NCI-H1436 (cell line): ENCODE measurements around the gene OR51B5.
"Not testable (repeated sequence)": the region's sequence is repeated elsewhere in the genome, so short reads cannot be mapped to it uniquely, and the experiment has no call there.

ENCODE experiments used
- DNase-seq: peaks from one replicate; lab custom pipeline; 2025; lab: John Stamatoyannopoulos, UW

The OR51B5 gene

DNA sequence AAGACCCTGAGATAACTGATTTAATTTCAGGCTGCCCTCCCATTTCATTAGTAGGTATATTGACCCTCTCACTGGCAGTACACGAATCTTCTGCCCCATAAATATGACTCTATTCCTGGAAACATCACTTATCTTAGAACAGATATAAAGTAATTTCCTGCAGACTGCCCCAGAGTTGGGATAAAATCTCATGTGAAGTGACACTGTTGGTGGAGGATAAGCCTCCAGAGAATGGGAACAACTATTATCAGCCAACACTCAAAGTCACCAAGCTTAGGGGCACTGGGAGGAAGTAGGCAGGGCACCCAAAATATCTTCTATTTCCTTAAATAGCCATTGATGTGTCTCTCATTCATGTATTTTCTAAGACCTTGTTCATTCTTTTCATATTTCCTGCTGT lies 8.2 kb downstream of the OR51B5 start:
- no peak for DNase-seq

DNA sequence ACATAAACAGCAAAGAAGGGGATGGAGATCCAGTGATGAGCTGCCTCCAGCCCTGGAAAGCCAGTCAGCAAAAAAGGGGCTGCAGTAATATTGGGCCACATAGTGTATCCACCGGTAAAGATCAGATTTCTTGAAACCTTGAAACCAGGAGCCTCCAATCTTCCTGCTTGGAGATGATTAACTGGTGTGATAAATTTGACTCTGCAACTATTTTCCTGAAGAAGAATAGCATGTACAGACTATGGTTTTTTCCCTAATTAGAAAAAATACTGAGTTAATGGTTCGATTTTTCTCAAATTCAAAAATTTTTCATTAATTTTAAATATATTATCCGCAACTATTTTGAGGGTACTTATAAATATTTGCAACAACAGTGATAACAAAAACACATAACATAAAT lies 19.1 kb downstream of the OR51B5 start, which contains the start of gene OR51B2:
OR51B2 (minus strand) TSS at position 101 of the 400 bp plus-strand sequence; CDS start at position 101, 0 bp downstream.
- no peak for DNase-seq

DNA sequence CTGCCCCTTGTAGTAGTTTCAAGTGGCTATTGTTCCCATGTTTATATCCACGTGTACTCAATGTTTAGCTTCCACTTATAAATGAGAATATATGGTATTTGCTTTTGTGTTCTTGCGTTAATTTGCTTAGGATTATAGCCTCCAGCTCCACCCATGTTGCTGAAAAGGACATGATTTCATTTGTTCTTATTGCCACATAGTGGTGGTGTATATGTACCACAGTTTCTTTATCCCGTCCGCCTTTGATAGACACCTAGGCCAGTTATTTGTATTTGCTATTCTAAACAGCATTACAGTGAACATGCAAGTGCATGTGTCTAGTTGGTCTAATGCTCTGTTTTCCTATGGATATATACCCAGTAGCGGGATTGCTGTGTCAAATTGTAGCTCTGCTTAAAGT lies 26.0 kb downstream of the OR51B5 start:
- DNase-seq = no peak

DNA sequence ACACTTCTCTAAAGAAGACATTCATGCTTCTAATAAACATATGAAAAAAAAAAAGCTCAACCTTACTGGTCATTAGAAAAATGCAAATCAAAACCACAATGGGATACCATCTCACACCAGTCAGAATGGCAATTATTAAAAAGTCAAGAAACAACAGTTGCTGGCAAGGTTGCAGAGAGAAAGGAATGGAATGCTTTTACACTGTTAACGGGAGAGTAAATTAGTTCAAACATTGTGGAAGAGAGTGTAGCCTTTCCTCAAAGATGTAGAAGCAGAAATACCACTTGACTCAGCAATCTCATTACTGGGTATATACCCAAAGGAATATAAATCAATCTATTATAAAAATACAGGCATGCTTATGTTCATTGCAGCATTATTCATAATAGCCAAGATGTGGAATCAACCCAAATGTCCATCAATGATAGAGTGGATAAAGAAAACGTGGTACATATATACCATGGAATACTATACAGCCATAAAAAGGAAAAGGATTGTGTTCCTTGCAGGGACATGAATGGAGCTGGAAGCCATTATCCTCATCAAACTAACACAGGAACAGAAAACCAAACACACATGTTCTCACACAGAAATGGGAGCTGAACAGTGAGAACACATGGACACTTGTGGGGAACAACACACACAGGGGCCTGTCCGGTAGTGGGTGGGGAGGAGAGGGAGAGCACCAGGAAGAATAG lies 29.8 kb downstream of the OR51B5 start:
- DNase-seq = not testable (repeated sequence)

DNA sequence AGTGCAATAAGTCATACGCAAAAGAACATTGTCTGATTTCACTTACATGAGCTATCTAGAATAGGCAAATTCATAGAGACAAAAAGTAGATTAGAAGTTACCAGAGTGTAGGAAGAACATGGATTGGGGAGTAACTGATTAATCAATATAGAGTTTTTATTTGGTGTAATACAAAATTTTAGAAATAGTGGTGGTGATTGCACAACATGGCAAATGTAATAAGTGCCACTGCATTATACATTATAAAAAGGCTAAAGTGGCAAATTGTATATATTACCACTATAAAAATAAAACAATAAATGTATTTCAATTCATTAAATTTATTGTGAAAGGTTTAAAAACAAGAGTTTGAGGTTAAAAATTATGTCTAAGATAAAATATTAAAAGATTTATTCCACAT lies 32.9 kb downstream of the OR51B5 start:
- DNase-seq = no peak

DNA sequence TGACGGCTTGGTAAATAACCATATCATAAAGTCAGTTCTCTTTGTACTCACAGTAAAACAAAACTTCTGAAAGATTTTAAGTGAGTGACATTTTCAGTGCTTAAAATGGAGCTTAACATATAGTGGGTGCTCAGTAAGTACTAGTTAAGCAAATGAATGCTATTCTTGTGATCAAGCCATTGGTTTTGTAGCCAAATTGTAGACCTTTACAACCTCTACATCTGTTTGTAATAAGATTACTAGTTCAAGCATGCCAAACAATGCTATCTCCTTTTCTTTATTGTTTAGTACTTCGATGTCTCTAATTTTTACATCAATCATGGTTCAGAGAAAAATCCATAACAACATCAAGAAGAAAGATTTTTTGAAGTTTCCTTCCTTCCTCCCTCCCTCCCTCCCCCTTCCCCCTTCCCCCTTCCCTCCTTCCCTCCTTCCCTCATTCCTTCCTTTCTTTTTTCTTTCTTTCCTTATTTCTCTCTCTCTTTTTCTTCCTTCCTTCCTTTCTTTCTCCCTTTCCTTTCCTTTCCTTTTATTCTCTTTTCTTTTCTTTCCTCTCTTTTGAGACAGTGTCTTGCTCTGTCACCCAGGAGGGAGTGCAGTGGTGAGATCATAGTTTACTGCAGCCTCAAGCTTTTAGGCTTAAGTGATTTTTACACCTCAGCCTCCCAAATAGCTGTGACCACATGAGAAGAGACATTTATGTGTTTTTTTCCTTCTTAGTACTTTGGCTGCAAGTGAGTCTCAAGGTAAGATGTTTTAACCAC lies 35.9 kb downstream of the OR51B5 start:
- no peak for DNase-seq

DNA sequence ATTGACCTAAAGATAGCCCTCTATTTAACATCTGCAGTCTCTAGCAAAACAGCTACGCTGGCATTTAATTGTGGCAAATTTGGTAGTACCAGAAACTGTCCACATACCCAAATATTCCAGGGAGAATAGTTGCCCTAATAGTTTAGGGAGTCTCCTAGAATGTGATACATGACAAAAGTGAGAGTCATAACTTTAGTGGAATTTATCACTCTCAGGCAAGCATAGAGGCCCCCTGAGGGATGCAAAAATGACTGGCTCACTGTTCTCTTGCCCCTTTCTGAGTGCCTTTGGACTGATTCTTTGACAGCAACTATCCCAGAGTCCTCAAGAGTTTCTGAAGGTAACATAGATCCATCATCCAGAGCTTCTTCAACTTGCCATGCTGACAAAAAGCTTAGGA lies 39.3 kb downstream of the OR51B5 start:
- no peak for DNase-seq

DNA sequence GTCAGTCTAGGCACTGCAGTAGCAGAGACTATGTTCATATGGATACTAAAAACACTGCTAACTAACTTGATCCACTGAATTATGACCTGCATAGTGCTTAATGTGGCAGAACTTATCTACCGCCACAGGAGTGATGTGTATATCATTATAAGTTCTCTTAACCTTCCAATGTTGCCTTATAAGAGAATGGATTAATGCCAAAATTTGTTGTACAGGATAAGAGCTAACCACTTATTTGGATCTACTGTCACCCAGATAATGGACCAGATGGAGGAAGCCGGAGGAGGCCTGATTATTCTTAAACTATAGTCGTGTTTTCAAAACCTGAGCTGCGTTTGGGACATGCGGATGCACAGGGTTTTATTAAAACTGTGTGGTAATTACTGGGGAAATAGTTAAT lies 39.7 kb downstream of the OR51B5 start:
- DNase-seq = no peak

DNA sequence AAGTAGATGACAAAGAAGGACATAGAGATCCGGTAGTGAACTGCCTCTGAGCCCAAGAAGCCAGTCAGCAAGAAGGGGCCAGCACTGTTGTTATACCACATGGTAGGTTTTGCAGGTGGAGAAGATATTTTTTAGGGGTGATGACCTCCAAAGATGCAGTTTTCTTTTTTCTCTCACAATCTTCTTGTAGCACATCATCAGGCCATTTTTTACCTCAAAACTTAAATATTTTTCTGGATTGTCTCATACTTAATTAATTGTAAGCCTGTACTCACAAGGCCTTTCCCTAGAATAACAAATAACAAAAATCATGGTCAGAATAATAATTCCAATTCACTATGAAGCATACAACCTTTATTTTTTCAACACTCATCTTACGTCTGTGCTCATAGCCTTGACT lies 41.5 kb downstream of the OR51B5 start, which contains the start of gene OR51B4:
OR51B4 (minus strand) TSS at position 101 of the 400 bp plus-strand sequence; CDS start at position 101, 0 bp downstream.
- DNase-seq = no peak

DNA sequence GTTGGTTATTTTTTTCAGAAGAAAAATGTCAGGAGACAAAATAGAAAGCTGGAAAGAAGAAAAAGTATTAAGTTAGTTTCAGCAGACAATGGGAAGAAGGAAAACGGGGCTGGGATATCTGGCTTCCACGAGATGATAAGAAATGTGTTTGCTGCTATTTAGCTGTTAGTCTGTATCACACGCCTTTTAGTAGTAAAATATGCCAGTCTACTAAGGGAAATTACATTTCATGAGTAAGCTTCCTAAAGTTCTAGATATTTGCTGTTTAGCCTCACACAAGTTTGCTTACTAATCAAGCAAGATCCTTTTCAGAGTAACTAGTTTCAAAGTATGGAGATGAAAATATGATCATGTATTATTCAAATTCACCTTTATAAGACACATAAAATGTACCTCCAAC lies 43.1 kb downstream of the OR51B5 start:
- no peak for DNase-seq

DNA sequence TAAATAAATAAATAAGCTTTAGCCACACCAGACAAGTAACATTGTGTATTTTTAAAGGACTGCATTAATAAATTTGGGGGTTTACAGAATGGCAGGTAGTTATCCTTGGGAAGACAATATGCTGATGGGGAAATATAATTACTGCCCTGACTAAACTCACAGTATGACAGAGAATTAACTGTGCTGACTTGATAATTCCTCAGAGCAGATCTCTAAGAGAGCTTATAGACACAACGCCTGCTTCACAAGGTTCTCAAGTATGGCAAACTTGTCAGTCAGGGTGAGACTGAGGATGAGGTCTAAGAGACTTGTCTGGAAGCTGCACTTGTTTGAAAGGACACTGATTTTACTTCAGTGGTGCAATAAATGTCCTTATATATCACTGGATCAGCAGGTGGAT lies 44.9 kb downstream of the OR51B5 start:
- no peak for DNase-seq

DNA sequence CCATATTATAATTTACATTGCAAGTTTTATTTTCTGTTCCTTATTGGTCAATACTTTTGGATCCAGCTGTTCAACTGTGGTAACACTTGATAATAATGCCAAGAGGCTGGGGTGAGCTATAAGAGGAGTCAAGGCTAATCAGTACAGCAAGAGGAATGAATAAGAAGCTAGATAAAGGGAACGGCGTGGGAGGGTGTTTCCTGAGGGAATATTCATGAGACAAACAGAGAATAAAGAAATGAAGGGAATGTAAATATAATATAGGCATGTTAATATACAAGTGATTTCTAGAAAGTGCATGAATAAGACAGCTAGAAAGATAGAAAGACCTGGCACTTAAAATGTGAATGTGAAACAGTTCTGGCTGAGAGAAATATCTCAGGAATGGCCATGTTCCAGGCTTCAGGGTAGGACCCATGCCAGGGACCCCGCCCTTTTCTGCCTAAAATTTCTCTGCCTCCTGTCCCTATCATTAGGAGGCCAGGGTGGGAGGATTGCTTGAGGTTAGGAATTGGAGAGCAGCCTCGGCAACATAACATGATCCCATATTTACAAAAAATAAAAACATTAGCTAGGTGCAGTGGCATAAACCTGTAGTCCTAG lies 45.5 kb downstream of the OR51B5 start:
- DNase-seq = no peak

DNA sequence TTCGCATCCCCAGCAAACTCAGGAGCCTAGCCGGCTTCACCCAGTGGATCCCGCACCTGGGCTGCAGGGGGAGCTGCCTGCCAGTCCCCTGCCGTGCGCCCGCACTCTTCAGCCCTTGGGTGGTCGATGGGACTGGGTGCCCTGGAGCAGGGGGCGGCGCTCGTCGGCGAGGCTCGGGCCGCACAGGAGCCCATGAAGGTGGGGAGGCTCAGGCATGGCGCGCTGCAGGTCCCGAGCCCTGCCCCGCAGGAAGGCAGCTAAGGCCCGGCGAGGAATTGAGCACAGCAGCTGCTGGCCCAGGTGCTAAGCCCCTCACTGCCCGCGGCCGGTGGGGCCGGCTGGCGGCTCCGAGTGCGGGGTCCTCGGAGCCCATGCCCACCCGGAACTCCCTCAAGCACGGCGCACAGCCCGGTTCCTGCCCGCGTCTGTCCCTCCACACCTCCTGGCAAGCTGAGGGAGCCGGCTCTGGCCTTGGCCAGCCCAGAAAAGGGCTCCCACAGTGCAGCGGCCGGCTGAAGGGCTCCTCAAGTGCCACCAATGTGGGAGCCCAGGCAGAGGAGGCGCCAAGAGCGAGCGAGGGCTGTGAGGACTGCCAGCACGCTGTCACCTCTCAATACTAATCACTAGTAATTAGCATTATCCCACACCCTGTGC lies 48.9 kb downstream of the OR51B5 start:
- not testable (repeated sequence) for DNase-seq

DNA sequence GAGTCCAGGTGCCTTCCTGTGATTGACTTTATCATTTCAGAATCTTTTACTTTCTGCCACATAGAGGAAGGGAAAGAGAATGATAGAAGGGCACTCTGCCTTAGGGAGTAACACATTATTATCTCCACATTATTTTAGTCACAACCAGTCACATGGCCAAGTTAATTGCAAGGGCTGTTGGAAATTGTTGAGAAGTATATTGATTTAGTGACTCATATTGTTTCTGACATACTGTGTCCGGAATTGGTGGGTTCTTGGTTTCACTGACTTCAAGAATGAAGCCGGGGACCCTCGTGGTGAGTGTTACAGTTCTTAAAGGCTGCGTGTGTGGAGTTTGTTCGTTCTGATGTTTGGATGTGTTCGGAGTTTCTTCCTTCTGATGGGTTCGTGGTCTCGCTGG lies 50.3 kb downstream of the OR51B5 start:
- DNase-seq = no peak
